ENCODE data around the gene CCER1.

Gene CCER1

GRCh38 chr12:90954921-90955320 lies at the start of gene CCER1:
Gene CCER1, minus strand, starts transcription at chr12:90955176. Its CDS starts 434 bp downstream, at chr12:90954742.
- no peak within 1 kb of the TSS for H3K27ac ChIP-seq

GRCh38 chr12:91003737-91004136 lies 48.8 kb upstream of the CCER1 start:
- no peak for TF ChIP-seq CTCF (conservative IDR thresholded peaks at IDR 0.05)
- no peak overlapping the region for H3K27ac ChIP-seq

More at GRCh38 chr12:90954921-90955320, at the start of gene CCER1:
- no peak for TF ChIP-seq CTCF (conservative IDR thresholded peaks at IDR 0.05)

GRCh38 chr12:91001306-91001705 lies 46.3 kb upstream of the CCER1 start:
- peak overlapping the region; percentile 42; the same call in 1 of the 2 replicates for H3K27ac ChIP-seq
- TF ChIP-seq CTCF (conservative IDR thresholded peaks at IDR 0.05): no peak

- no peak overlapping the region for H3K27ac ChIP-seq
- no peak for TF ChIP-seq CTCF (conservative IDR thresholded peaks at IDR 0.05)
These were observed 45.0 kb upstream of the CCER1 start for GRCh38 chr12:90999966-91000365.

GRCh38 chr12:90999527-90999926 lies 44.6 kb upstream of the CCER1 start:
- TF ChIP-seq CTCF (conservative IDR thresholded peaks at IDR 0.05): no peak
- H3K27ac ChIP-seq: no peak overlapping the region

- H3K27ac ChIP-seq: no peak overlapping the region
- no peak for TF ChIP-seq CTCF (conservative IDR thresholded peaks at IDR 0.05)
These were observed 40.0 kb upstream of the CCER1 start for GRCh38 chr12:90995010-90995409.

GRCh38 chr12:90991952-90992465 lies 37.0 kb upstream of the CCER1 start:
- no peak overlapping the region for H3K27ac ChIP-seq
- no peak for TF ChIP-seq CTCF (conservative IDR thresholded peaks at IDR 0.05)
